GM18951 (cell line): Measurements from ENCODE around the gene AVEN.

ENCODE experiments used
- POLR2A ChIP-seq: IDR thresholded peaks from 4 replicates; pipeline ENCODE4 v1.6.1; 2011; ENCODE audit warnings: mild to moderate bottlenecking; ENCODE audit not compliant: insufficient read length, insufficient read depth; ENCODE audit errors: extremely low read depth
- in situ Hi-C: fragments of 300-500 bp; cut with MboI; formaldehyde crosslinking; loops from one replicate; pipeline ENCODE4 v1.12.0; 2022; ENCODE audit warnings: low sequenced_read_pairs, mixed read lengths, inconsistent platforms; ENCODE audit not compliant: unreplicated experiment

AVEN gene

GRCh38 chr15:33910741-33911140 lies 128.3 kb downstream of the AVEN start:
- in situ Hi-C loops: no loop called here
- TF ChIP-seq POLR2A: no peak

- TF ChIP-seq POLR2A: no peak
Measured at GRCh38 chr15:33908406-33908805, 130.6 kb downstream of the AVEN start.

GRCh38 chr15:33907326-33907725 lies 131.7 kb downstream of the AVEN start:
- no peak for TF ChIP-seq POLR2A
- in situ Hi-C loops: no loop called here

More at GRCh38 chr15:33908406-33908805, 130.6 kb downstream of the AVEN start:
- in situ Hi-C loops: no loop called here

- TF ChIP-seq POLR2A: no peak
- in situ Hi-C loops: no loop called here
Measured at GRCh38 chr15:33903661-33904060, 135.3 kb downstream of the AVEN start.

GRCh38 chr15:33902043-33902442 lies 137.0 kb downstream of the AVEN start:
- in situ Hi-C loops: no loop called here
- no peak for TF ChIP-seq POLR2A

- TF ChIP-seq POLR2A: no peak
- in situ Hi-C loops: no loop called here
Measured at GRCh38 chr15:33894193-33894592, 144.8 kb downstream of the AVEN start.

GRCh38 chr15:33888176-33888575 lies 150.8 kb downstream of the AVEN start:
- no peak for TF ChIP-seq POLR2A
- in situ Hi-C loops: no loop called here

GRCh38 chr15:33882921-33883320 lies 156.1 kb downstream of the AVEN start:
- TF ChIP-seq POLR2A: no peak
- in situ Hi-C loops: no loop called here

GRCh38 chr15:33874156-33874555 lies 164.8 kb downstream of the AVEN start:
- TF ChIP-seq POLR2A: no peak
- in situ Hi-C loops: no loop called here

GRCh38 chr15:33872416-33873106 lies 166.4 kb downstream of the AVEN start:
- no peak for TF ChIP-seq POLR2A
- in situ Hi-C loops: no loop called here

GRCh38 chr15:33871980-33872379 lies 167.0 kb downstream of the AVEN start:
- no peak for TF ChIP-seq POLR2A

GRCh38 chr15:33866101-33866737 lies 172.8 kb downstream of the AVEN start:
- in situ Hi-C loops: no loop called here
- TF ChIP-seq POLR2A: no peak

More at GRCh38 chr15:33871980-33872379, 167.0 kb downstream of the AVEN start:
- in situ Hi-C loops: no loop called here

GRCh38 chr15:33865416-33865815 lies 173.6 kb downstream of the AVEN start:
- in situ Hi-C loops: no loop called here
- TF ChIP-seq POLR2A: no peak
